Upper lobe of left lung (tissue), 6 donors: ENCODE measurements around the gene FCER1G. TPM values are rescaled to one million over a fixed set of nuclear protein-coding genes. Genes with fewer than 3 reads are reported as not detected.

Source experiments
- ATAC-seq, 2 donors: fragments of 200-7000 bp; cut with Tn5 transposase; one replicate each; pipeline ENCODE4 v1.9.1; 2022; ENCODE audit warnings: mild to moderate bottlenecking in 2 of 2, moderate library complexity in 2 of 2; ENCODE audit not compliant: low FRiP score in 2 of 2
- DNase-seq, 2 donors: peaks; one replicate each; pipeline ENCODE4 v3.0.0-alpha.2; 2019 to 2020
- H3K27ac ChIP-seq, 4 donors: fragments of 200-600 bp; sonication (generic); one replicate each; pipeline ENCODE4 v1.5.1; 2016 to 2019
- H3K27me3 ChIP-seq, 4 donors: fragments of 200-600 bp; sonication (generic); one replicate each; pipeline ENCODE4 v1.5.1; 2017 to 2019
- H3K36me3 ChIP-seq, 4 donors: fragments of 200-600 bp; sonication (generic); one replicate each; pipeline ENCODE4 v1.5.1; 2016 to 2019
- H3K4me1 ChIP-seq, 4 donors: fragments of 200-600 bp; sonication (generic); one replicate each; pipeline ENCODE4 v1.5.1; 2018 to 2019
- H3K4me3 ChIP-seq, 4 donors: fragments of 200-600 bp; sonication (generic); one replicate each; pipeline ENCODE4 v1.5.1; 2017 to 2019; ENCODE audit warnings: mild to moderate bottlenecking in 2 of 4, moderate library complexity in 1 of 4
- H3K9me3 ChIP-seq, 4 donors: fragments of 200-600 bp; sonication (generic); one replicate each; pipeline ENCODE4 v1.5.1; 2018 to 2019
- EP300 ChIP-seq, 4 donors: sonication (generic); formaldehyde crosslinking; IDR thresholded peaks; one replicate each; pipeline ENCODE4 v1.5.1; 2017; ENCODE audit warnings: antibody characterized with exemption in 4 of 4, control low read depth in 2 of 4
- POLR2A ChIP-seq, 4 donors: fragments of 450-650 bp; IDR thresholded peaks; one replicate each; pipeline ENCODE4 v1.5.1; 2016 to 2017; ENCODE audit warnings: antibody characterized with exemption in 4 of 4, mild to moderate bottlenecking in 2 of 4
- POLR2AphosphoS5 ChIP-seq, 2 donors: sonication (generic); formaldehyde crosslinking; IDR thresholded peaks; one replicate each; pipeline ENCODE4 v1.5.1; 2017; ENCODE audit warnings: antibody characterized with exemption in 2 of 2
- WGBS, 2 donors: methylation state at CpG; one replicate each; pipeline ENCODE4 v1.1.5; 2017 to 2018; 5-methylcytosine and 5-hydroxymethylcytosine counted together
- total RNA-seq, 6 donors: library from RNA; depleted of rRNA in 4 of 6; stranded (reverse); fragments of >200 nt in 4 of 6; gene quantifications; one replicate each; pipeline versions ENCODE4 v1.1.0 to v1.2.1, GENCODE V29; 2016 to 2021
- TF ChIP-seq, protein P1 (sequence below), 6 experiments: fragments of 450-650 bp in 4 of 6; fragments of 200-600 bp in 2 of 6; sonication (generic) in 2 of 6; IDR thresholded peaks; one replicate each; pipeline ENCODE4 v1.5.1; 2016 to 2019; ENCODE audit warnings: antibody characterized with exemption in 6 of 6
- donor health status: DM: no; HTN: no; CAD: no; lungs with moderate emphysema.
- donor health status: DM: no; HTN: yes; CAD: no; lungs with severe emphysema.

FCER1G gene
- total RNA-seq, 6 donors from 2014 or later, result 75.4 to 233 (median 176) TPM

DNA sequence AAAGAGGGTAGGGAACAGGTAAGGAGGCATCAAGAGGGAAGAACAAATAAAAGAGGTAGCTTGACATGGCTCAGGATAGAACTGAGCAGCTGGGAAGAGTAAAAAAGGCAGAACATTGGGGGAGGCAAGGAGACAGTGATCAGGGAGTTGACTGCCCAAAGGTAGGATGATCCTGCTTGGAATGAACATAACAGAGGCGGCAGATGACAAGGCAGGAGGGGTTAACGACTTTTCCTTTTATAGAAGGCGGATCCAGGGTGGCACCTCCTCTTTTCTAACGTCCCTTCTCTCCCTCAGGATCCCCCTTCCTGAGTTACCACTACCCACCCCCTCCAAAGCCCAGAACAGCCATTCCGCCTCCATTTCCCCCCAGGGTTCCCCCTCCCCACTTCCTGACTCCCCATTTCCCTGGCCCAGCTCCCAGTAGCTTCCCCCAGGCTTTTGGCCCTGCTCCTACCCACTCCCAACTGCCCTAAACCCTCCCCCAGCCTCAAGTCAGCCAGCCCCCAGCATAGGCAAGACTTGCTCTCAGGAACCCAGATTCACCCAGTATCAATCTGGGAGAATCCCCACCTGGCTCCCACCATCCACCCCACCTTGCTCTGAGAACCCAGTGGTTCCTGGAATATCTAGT lies 15.5 kb upstream of the FCER1G start:
- ATAC-seq (no peak), DNase-seq (no peak)
- peak overlapping the region; percentile 95 to 97 (median 96) for H3K27ac ChIP-seq
- H3K36me3 ChIP-seq, result peaks cover 0 to 14% (median 0%) of the 10 kb centered on the region in 4 donors
- H3K4me1 ChIP-seq, result peaks cover 43 to 73% (median 58%) of the 10 kb centered on the region in 4 donors
- WGBS, 2 donors, result 55 to 57% methylated on average over 5 of the region's 5 CpGs
- H3K4me3 ChIP-seq, result no peak overlapping the region
- H3K9me3 ChIP-seq, result no peaks in the 10 kb centered on the region
- no peaks in the 10 kb centered on the region for H3K27me3 ChIP-seq
- TF ChIP-seq POLR2AphosphoS5 (IDR thresholded peaks at IDR 0.05), result no peak
- TF ChIP-seq, protein P1, sequence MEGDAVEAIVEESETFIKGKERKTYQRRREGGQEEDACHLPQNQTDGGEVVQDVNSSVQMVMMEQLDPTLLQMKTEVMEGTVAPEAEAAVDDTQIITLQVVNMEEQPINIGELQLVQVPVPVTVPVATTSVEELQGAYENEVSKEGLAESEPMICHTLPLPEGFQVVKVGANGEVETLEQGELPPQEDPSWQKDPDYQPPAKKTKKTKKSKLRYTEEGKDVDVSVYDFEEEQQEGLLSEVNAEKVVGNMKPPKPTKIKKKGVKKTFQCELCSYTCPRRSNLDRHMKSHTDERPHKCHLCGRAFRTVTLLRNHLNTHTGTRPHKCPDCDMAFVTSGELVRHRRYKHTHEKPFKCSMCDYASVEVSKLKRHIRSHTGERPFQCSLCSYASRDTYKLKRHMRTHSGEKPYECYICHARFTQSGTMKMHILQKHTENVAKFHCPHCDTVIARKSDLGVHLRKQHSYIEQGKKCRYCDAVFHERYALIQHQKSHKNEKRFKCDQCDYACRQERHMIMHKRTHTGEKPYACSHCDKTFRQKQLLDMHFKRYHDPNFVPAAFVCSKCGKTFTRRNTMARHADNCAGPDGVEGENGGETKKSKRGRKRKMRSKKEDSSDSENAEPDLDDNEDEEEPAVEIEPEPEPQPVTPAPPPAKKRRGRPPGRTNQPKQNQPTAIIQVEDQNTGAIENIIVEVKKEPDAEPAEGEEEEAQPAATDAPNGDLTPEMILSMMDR (IDR thresholded peaks at IDR 0.05), result no peak
- TF ChIP-seq EP300 (IDR thresholded peaks at IDR 0.05), result no peak
- TF ChIP-seq POLR2A (IDR thresholded peaks at IDR 0.05), result no peak

DNA sequence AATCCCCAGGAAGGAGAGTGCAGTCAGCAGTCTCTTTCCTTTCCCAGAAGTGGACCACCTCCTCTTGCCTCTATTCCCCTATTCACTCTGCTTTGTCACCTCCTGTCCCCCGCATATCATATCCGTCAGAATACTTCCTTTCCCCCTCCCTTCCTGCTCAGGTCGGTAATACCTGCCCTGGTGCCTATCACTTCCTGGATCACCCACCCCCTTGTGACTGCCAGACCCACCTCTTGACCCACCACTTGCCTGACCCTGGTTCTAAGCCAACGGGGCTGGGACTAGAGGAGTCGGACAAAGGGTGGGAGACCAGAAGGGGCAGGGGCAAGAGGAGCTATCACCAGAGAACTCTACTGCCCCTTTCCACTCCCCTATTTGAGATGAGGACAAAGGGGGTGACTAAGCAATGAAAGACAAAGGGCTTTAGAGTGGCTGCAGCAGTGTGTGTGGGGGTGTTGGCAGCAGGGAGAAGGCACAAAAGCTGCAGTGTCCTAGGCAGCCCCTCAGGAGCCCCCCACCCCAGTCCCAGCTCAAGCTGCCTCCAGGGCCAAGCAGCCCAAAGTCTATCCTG lies 14.6 kb upstream of the FCER1G start:
- Histone ChIP-seq H3K4me1 (peaks cover 46 to 77% (median 64%) of the 10 kb centered on the region in 4 donors), H3K4me3 (no peak overlapping the region), H3K9me3 (no peaks in the 10 kb centered on the region), H3K27ac (peak overlapping the region; percentile 95 to 97 (median 96)), H3K27me3 (no peaks in the 10 kb centered on the region), H3K36me3 (peaks cover 0 to 18% (median 0%) of the 10 kb centered on the region in 4 donors)
- ATAC-seq (no peak), DNase-seq (no peak)
- WGBS, 2 donors, result 51 to 62% methylated on average over 5 of the region's 5 CpGs
- TF ChIP-seq POLR2A (IDR thresholded peaks at IDR 0.05) (no peak), EP300 (IDR thresholded peaks at IDR 0.05) (no peak), POLR2AphosphoS5 (IDR thresholded peaks at IDR 0.05) (peak in 1 of 2 donors; percentile 68)
- TF ChIP-seq, protein P1 (IDR thresholded peaks at IDR 0.05), result no peak

DNA sequence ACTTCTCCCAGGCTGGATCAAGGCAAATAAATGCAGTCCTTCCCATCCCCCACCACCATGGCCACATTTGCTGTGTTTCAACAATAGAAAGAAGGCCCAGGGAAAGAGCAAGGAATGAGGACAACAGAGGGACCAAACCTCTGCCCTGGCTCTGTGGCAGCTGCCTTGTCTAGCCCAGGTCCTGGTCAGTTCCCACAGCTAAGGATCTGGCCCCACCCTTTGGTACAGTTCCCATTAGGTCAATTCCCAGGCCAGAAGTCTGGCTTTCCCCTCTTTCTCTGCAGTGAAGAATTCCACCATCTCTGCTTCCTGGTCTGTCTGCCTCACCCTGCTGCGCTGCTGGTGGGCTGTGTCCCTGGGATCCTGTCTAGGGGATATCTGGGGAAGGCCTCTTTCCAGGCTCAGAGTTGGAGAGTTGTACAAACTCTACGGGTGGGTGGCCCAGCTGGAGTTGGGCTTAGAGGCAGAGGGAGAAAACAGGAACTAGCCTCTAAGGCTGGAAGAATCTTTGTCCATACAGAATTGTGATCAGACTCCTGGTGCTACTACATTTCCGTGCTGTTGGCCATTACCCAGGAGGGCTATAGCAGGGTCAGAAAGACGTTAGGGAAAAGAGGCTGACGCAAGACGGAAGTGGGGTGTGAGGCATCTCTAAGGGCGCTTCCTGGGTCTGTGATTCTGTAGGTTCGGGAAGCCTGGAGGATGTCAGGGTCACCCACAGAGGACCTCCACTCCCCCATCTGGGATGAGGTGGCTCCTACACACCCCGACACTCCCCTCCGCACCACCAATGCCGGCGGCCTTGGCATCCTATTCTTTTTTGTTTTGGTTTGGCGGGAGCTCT lies 13.9 kb upstream of the FCER1G start:
- H3K27ac ChIP-seq, result peak overlapping the region; percentile 95 to 97 (median 96)
- ATAC-seq, result peak; percentile 55 to 70
- H3K9me3 ChIP-seq, result no peaks in the 10 kb centered on the region
- H3K4me1 ChIP-seq, result peaks cover 48 to 74% (median 68%) of the 10 kb centered on the region in 4 donors
- DNase-seq, result peak in 1 of 2 donors; percentile 52
- 40 to 44% methylated on average over 12 to 13 of the region's 13 CpGs for WGBS, 2 donors
- H3K36me3 ChIP-seq, result peaks cover 1 to 25% (median 2%) of the 10 kb centered on the region in 4 donors
- no peaks in the 10 kb centered on the region for H3K27me3 ChIP-seq
- peak overlapping the region in 3 of 4 donors; percentile 67 to 81 (median 76) for H3K4me3 ChIP-seq
- peak; percentile 9 to 89 for TF ChIP-seq POLR2AphosphoS5 (IDR thresholded peaks at IDR 0.05)
- TF ChIP-seq, protein P1 (IDR thresholded peaks at IDR 0.05), result no peak
- peak in 2 of 4 donors; percentile 44 to 87 for TF ChIP-seq EP300 (IDR thresholded peaks at IDR 0.05)

DNA sequence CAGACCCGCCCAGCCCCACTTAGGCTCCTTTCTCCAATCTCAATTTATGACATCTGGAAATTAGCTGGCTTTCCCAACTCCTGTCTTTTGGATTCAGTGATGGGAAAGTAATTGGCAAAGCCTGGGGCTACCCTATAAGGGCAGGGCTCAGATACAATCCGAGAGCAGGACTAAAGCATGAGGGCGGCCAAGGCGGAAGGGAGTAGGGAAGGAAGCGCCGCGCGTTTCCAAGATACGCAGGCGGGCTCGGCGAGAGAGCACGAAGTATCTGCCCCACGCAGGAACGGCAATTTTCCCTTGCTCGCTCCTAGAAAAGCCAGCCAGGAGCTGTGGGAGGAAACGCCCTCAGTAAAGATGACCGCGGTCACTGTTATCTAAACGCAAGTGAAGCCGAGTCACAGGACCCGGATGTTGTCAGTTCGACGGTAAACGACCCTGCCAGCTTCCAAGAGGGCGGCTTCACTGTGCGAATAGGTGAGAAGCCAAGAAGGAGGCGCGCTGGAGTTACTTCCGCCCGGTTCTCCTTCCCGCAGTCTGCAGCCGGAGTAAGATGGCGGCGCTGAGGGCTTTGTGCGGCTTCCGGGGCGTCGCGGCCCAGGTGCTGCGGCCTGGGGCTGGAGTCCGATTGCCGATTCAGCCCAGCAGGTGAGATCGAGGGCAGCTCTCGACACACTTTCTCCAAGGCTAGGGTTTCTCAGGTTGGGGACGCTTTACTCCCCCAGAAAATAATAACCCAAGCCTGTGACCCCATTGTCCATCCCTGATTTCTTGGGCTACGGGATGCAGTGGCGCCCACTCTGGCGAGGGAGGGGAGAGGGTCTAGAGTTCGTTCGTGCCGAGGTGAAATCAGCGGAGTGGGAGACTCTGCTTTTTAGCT lies 13.0 kb upstream of the FCER1G start, which contains the start of gene NDUFS2:
Gene NDUFS2, plus strand, starts transcription at position 532 of the 877 bp plus-strand sequence. Its CDS starts 19 bp downstream, at position 551.
- Histone ChIP-seq H3K27me3 (no peaks in the 10 kb centered on the region), H3K4me3 (peak within 1 kb of the TSS; percentile 27 to 81 (median 72)), H3K27ac (peak within 1 kb of the TSS; percentile 95 to 97 (median 96)), H3K4me1 (peaks cover 55 to 83% (median 73%) of the 10 kb centered on the region in 4 donors), H3K9me3 (no peaks in the 10 kb centered on the region), H3K36me3 (peaks cover 6 to 33% (median 9%) of the 10 kb centered on the region in 4 donors)
- peak; percentile 92 to 96 for ATAC-seq
- peak; percentile 68 to 87 (median 72) for TF ChIP-seq POLR2A (IDR thresholded peaks at IDR 0.05)
- TF ChIP-seq POLR2AphosphoS5 (IDR thresholded peaks at IDR 0.05), result peak; percentile 84 to 94
- TF ChIP-seq EP300 (IDR thresholded peaks at IDR 0.05), result no peak
- TF ChIP-seq, protein P1 (IDR thresholded peaks at IDR 0.05), result peak in 2 of 6 experiments; percentile 7 to 25
- DNase-seq, result peak; percentile 92 to 99
- 1 to 7% methylated on average over 28 to 53 of the region's 53 CpGs for WGBS, 2 donors
